Fibroblast of lung (primary cell): ENCODE results near the gene OR2D2.

Source experiments
- CTCF ChIP-seq, 2 donors: IDR thresholded peaks in 1 of 2; conservative IDR thresholded peaks in 1 of 2; 1 replicate in 1 of 2; 2 replicates in 1 of 2; pipeline ENCODE4 v1.5.1; 2011 to 2012; ENCODE audit warnings: low read length in 2 of 2, control low read depth in 1 of 2, inconsistent platforms in 1 of 2, low read depth in 1 of 2, mild to moderate bottlenecking in 1 of 2
- EZH2 ChIP-seq: IDR thresholded peaks from 2 replicates; pipeline ENCODE4 v1.5.1; 2012; ENCODE audit warnings: low read length, control low read depth, mild to moderate bottlenecking; ENCODE audit errors: missing control alignments

- TF ChIP-seq CTCF (conservative IDR thresholded peaks at IDR 0.05 in 1 of 2, IDR thresholded peaks at IDR 0.05 in 1 of 2; ENCODE audit: low read depth in 1 of 2, low read length in 2 of 2) (no peak), EZH2 (no peak)
Observed at GRCh38 chr11:6876325-6876724, 16.0 kb downstream of the OR2D2 start, which contains the start of gene OR10A4.
